Measurements from ENCODE around the gene CD68. TPM values are rescaled to one million over a fixed set of nuclear protein-coding genes. Genes with fewer than 3 reads are reported as not detected.

Gene CD68
- total RNA-seq, 2 experiments from 2014 or later = 3.8 to 4.4 TPM

- Mint-ChIP-seq H3K27me3 (no peaks in the 10 kb centered on the region), H3K27ac (peak within 1 kb of the TSS; percentile 95), H3K4me1 (peaks cover 56% of the 10 kb centered on the region), H3K36me3 (ENCODE audit: low read depth) (peaks cover 33% of the 10 kb centered on the region), H3K9me3 (no peaks in the 10 kb centered on the region), H3K4me3 (peak within 1 kb of the TSS; percentile 81)
- peak; percentile 90 for DNase-seq
- POLR2A ChIA-PET = no interaction called here
- CTCF ChIA-PET = interaction anchor here (0.5 to 3.3 kb wide), 32 partner anchors 8 to 247 kb away, joined by 3 to 38 read pairs (median 7); partner anchors contain the start of genes CD68, CHRNB1, POLR2A and SOX15
These were observed 17.7 kb upstream of the CD68 start, which contains the start of gene SENP3 for GRCh38 chr17:7561589-7562207. Gene SENP3, plus strand, starts transcription at chr17:7561919. Its CDS starts 1,158 bp downstream, at chr17:7563077.

GRCh38 chr17:7562208-7562605 is 17.2 kb upstream of the CD68 start:
- Mint-ChIP-seq H3K9me3 (no peaks in the 10 kb centered on the region), H3K27ac (peak overlapping the region; percentile 95), H3K27me3 (no peaks in the 10 kb centered on the region), H3K4me3 (peak overlapping the region; percentile 81), H3K36me3 (ENCODE audit: low read depth) (peaks cover 34% of the 10 kb centered on the region), H3K4me1 (peaks cover 58% of the 10 kb centered on the region)
- ChIA-PET POLR2A (interaction anchor here (0.6 kb wide), 1 partner anchor 126 kb away, joined by 4 read pairs; no protein-coding TSS in a partner anchor), CTCF (interaction anchor here (2.0 to 3.3 kb wide), 6 partner anchors 9 to 232 kb away, joined by 6 to 38 read pairs (median 12); partner anchors contain the start of genes CD68, CHRNB1, SOX15 and TNFSF12)
- DNase-seq = no peak

GRCh38 chr17:7563115-7563869 is 16.1 kb upstream of the CD68 start:
- Mint-ChIP-seq H3K9me3 (no peaks in the 10 kb centered on the region), H3K4me1 (peaks cover 52% of the 10 kb centered on the region), H3K27me3 (no peaks in the 10 kb centered on the region), H3K4me3 (peak overlapping the region; percentile 81), H3K27ac (peak overlapping the region; percentile 95), H3K36me3 (ENCODE audit: low read depth) (peaks cover 39% of the 10 kb centered on the region)
- ChIA-PET POLR2A (no interaction called here), CTCF (no interaction called here)
- no peak for DNase-seq

GRCh38 chr17:7569571-7569970 is 9.9 kb upstream of the CD68 start:
- Mint-ChIP-seq H3K4me1 (peaks cover 33% of the 10 kb centered on the region), H3K36me3 (ENCODE audit: low read depth) (peaks cover 57% of the 10 kb centered on the region), H3K27me3 (no peaks in the 10 kb centered on the region), H3K4me3 (no peak overlapping the region), H3K9me3 (no peaks in the 10 kb centered on the region), H3K27ac (no peak overlapping the region)
- POLR2A ChIA-PET = interaction anchor here (1.1 kb wide), 1 partner anchor 9 kb away, joined by 3 read pairs; no protein-coding TSS in a partner anchor
- no peak for DNase-seq
- CTCF ChIA-PET = interaction anchor here (0.7 to 1.2 kb wide), 2 partner anchors 9 to 128 kb away, joined by 4 to 5 read pairs; no protein-coding TSS in a partner anchor

- Mint-ChIP-seq H3K27ac (peak overlapping the region; percentile 65), H3K27me3 (no peaks in the 10 kb centered on the region), H3K9me3 (no peaks in the 10 kb centered on the region), H3K4me3 (peak overlapping the region; percentile 14), H3K36me3 (ENCODE audit: low read depth) (peaks cover 62% of the 10 kb centered on the region), H3K4me1 (peaks cover 40% of the 10 kb centered on the region)
- CTCF ChIA-PET = interaction anchor here (0.7 to 3.1 kb wide), 3 partner anchors 9 to 129 kb away, joined by 4 to 23 read pairs (median 4); partner anchors contain the start of gene SENP3
- no peak for DNase-seq
- POLR2A ChIA-PET = interaction anchor here (0.6 to 1.1 kb wide), 2 partner anchors 10 to 86 kb away, joined by 3 read pairs; no protein-coding TSS in a partner anchor
These were observed 9.1 kb upstream of the CD68 start for GRCh38 chr17:7570351-7570750.

GRCh38 chr17:7572338-7572587 is 7.2 kb upstream of the CD68 start:
- Mint-ChIP-seq H3K36me3 (ENCODE audit: low read depth) (peaks cover 73% of the 10 kb centered on the region), H3K4me1 (peaks cover 57% of the 10 kb centered on the region)
- DNase-seq = peak; percentile 99

GRCh38 chr17:7572588-7573323 is 6.7 kb upstream of the CD68 start:
- ChIA-PET CTCF (interaction anchor here (0.7 to 3.1 kb wide), 3 partner anchors 12 to 115 kb away, joined by 3 to 23 read pairs (median 3); partner anchors contain the start of genes SENP3 and TP53), POLR2A (interaction anchor here (1.0 kb wide), 1 partner anchor 11 kb away, joined by 3 read pairs; the partner anchor contains the start of gene MPDU1)
- H3K36me3 Mint-ChIP-seq (ENCODE audit: low read depth) = peaks cover 73% of the 10 kb centered on the region
- no peaks in the 10 kb centered on the region for H3K27me3 Mint-ChIP-seq
- H3K9me3 Mint-ChIP-seq = no peaks in the 10 kb centered on the region
- peaks cover 58% of the 10 kb centered on the region for H3K4me1 Mint-ChIP-seq
- H3K4me3 Mint-ChIP-seq = peak overlapping the region; percentile 92
- DNase-seq = no peak
- peak overlapping the region; percentile 98 for H3K27ac Mint-ChIP-seq

More at GRCh38 chr17:7572338-7572587, 7.2 kb upstream of the CD68 start:
- Mint-ChIP-seq H3K4me3 (peak overlapping the region; percentile 92), H3K27me3 (no peaks in the 10 kb centered on the region), H3K27ac (peak overlapping the region; percentile 98), H3K9me3 (no peaks in the 10 kb centered on the region)
- CTCF ChIA-PET = interaction anchor here (0.5 to 3.1 kb wide), 3 partner anchors 11 to 136 kb away, joined by 3 to 23 read pairs (median 3); partner anchors contain the start of gene SENP3
- POLR2A ChIA-PET = no interaction called here

GRCh38 chr17:7573324-7574080 is 5.9 kb upstream of the CD68 start:
- CTCF ChIA-PET = interaction anchor here (0.7 to 2.8 kb wide), 6 partner anchors 10 to 137 kb away, joined by 3 to 9 read pairs (median 3); partner anchors contain the start of genes MPDU1 and TP53
- POLR2A ChIA-PET = interaction anchor here (0.6 to 1.0 kb wide), 4 partner anchors 10 to 237 kb away, joined by 3 to 5 read pairs (median 4); partner anchors contain the start of genes ACAP1 and MPDU1
- H3K4me1 Mint-ChIP-seq = peaks cover 66% of the 10 kb centered on the region
- peak; percentile 94 for DNase-seq
- H3K27me3 Mint-ChIP-seq = no peaks in the 10 kb centered on the region
- peak overlapping the region; percentile 98 for H3K27ac Mint-ChIP-seq
- peak overlapping the region; percentile 92 for H3K4me3 Mint-ChIP-seq
- H3K36me3 Mint-ChIP-seq (ENCODE audit: low read depth) = peaks cover 80% of the 10 kb centered on the region
- H3K9me3 Mint-ChIP-seq = no peaks in the 10 kb centered on the region

GRCh38 chr17:7574176-7574953 is 5.1 kb upstream of the CD68 start:
- Mint-ChIP-seq H3K4me1 (peaks cover 74% of the 10 kb centered on the region), H3K9me3 (no peaks in the 10 kb centered on the region), H3K27me3 (no peaks in the 10 kb centered on the region), H3K36me3 (ENCODE audit: low read depth) (peaks cover 82% of the 10 kb centered on the region), H3K27ac (peak overlapping the region; percentile 46), H3K4me3 (peak overlapping the region; percentile 92)
- ChIA-PET CTCF (interaction anchor here (1.0 to 2.9 kb wide), 6 partner anchors 9 to 138 kb away, joined by 3 to 10 read pairs (median 4); partner anchors contain the start of genes MPDU1 and TP53), POLR2A (interaction anchor here (0.6 to 1.0 kb wide), 4 partner anchors 9 to 238 kb away, joined by 3 to 5 read pairs (median 4); partner anchors contain the start of genes ACAP1 and MPDU1)
- no peak for DNase-seq

GRCh38 chr17:7575481-7575883 is 4.0 kb upstream of the CD68 start:
- H3K4me3 Mint-ChIP-seq = peak overlapping the region; percentile 92

GRCh38 chr17:7575959-7576358 is 3.5 kb upstream of the CD68 start:
- peaks cover 81% of the 10 kb centered on the region for H3K36me3 Mint-ChIP-seq (ENCODE audit: low read depth)
- H3K4me1 Mint-ChIP-seq = peaks cover 79% of the 10 kb centered on the region
- H3K27me3 Mint-ChIP-seq = no peaks in the 10 kb centered on the region
- POLR2A ChIA-PET = no interaction called here
- no peak overlapping the region for H3K4me3 Mint-ChIP-seq
- CTCF ChIA-PET = interaction anchor here (2.8 to 2.9 kb wide), 2 partner anchors 13 to 15 kb away, joined by 9 to 10 read pairs; no protein-coding TSS in a partner anchor
- DNase-seq = no peak
- H3K27ac Mint-ChIP-seq = peak overlapping the region; percentile 50
- no peaks in the 10 kb centered on the region for H3K9me3 Mint-ChIP-seq

More at GRCh38 chr17:7575481-7575883, 4.0 kb upstream of the CD68 start:
- H3K27me3 Mint-ChIP-seq = no peaks in the 10 kb centered on the region
- H3K4me1 Mint-ChIP-seq = peaks cover 76% of the 10 kb centered on the region
- ChIA-PET POLR2A (no interaction called here), CTCF (interaction anchor here (1.5 to 2.9 kb wide), 3 partner anchors 14 to 20 kb away, joined by 3 to 10 read pairs (median 9); no protein-coding TSS in a partner anchor)
- peak overlapping the region; percentile 50 for H3K27ac Mint-ChIP-seq
- no peak for DNase-seq
- H3K9me3 Mint-ChIP-seq = no peaks in the 10 kb centered on the region
- peaks cover 81% of the 10 kb centered on the region for H3K36me3 Mint-ChIP-seq (ENCODE audit: low read depth)
